Measurements from ENCODE around the gene OR2A5.
"Not testable (repeated sequence)": the region's sequence is repeated elsewhere in the genome, so short reads cannot be mapped to it uniquely, and the experiment has no call there.

OR2A5 gene

GRCh38 chr7:144010821-144011220 lies 37.9 kb upstream of the OR2A5 start:
- no CpG with 5 or more reads among the region's 1 CpG for WGBS (ENCODE audit: extremely low coverage, insufficient coverage, insufficient read length)
- H2BK5ac ChIP-seq (ENCODE audit: low read depth, low read length, poor library complexity), result not testable (repeated sequence)

DNA sequence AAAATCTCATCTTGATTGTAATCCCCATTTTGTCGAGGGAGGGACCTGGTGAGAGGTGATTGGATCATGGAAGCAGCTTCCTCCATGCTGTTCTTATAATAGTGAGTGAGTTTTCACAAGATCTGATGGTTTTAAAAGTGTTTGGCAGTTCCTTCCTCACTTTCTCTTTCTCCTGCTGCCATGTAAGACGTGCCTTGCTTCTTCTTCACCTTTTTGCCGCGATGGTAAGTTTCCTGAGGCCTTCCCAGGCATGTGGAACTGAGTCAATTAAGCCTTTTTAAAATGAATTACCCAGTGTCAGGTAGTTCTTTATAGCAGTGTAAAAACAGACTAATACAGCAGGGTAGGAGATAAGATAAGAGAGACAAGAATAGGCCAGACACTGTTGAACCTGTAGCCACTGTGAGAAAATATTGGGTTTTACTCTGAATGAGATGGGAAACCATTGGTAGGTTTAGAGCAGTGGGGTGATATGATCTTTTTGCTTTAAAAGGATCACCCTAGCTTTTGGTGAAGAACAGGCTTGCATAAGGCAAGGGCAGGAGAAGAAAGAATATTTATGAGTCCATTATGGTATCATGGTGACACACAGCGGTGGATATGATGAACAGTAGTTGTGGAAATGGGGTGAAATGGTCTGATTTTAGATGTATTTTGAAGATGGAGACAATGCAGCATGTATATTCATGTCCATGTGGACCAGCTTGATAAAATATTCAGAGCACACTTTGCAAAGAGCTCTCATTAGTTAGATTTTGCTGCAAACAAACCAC lies 37.1 kb upstream of the OR2A5 start:
- H3K9me3 ChIP-seq (ENCODE audit: insufficient read depth, low read depth, low read length), result peaks cover 5% of the 10 kb centered on the region
- H2AK5ac ChIP-seq (ENCODE audit: low read length), result no peak overlapping the region
- H2BK5ac ChIP-seq (ENCODE audit: low read depth, low read length, poor library complexity), result no peak overlapping the region
- no peak overlapping the region for H2BK120ac ChIP-seq (ENCODE audit: insufficient read depth, low read length, poor library complexity)
- H3K14ac ChIP-seq (ENCODE audit: low read length), result no peak overlapping the region
- H4K12ac ChIP-seq (ENCODE audit: low read depth, low read length), result no peak overlapping the region
- H3K27me3 ChIP-seq (ENCODE audit: insufficient read depth, low read length), result no peaks in the 10 kb centered on the region
- H3K18ac ChIP-seq (ENCODE audit: low read length), result no peak overlapping the region
- no peak overlapping the region for H4K8ac ChIP-seq (ENCODE audit: low read depth, low read length)
- H4K91ac ChIP-seq (ENCODE audit: low read depth, low read length), result no peak overlapping the region
- WGBS (ENCODE audit: extremely low coverage, insufficient coverage, insufficient read length), result no CpG with 5 or more reads among the region's 5 CpGs
- no peak for DNase-seq
- H3K36me3 ChIP-seq (ENCODE audit: control insufficient read depth in 1 of 2, insufficient read depth in 2 of 2, low read length in 2 of 2), result peaks cover 0 to 3% of the 10 kb centered on the region in 2 experiments
- H3K4me2 ChIP-seq (ENCODE audit: low read length), result no peak overlapping the region
- H3K23ac ChIP-seq (ENCODE audit: low read length), result no peak overlapping the region
- no peaks in the 10 kb centered on the region for H3K79me1 ChIP-seq (ENCODE audit: low read length)
- no peak overlapping the region for H2AFZ ChIP-seq (ENCODE audit: insufficient read depth, low read length, poor library complexity)
- no peak overlapping the region for H3K9ac ChIP-seq (ENCODE audit: low read length)
- no peak overlapping the region for H3K27ac ChIP-seq (ENCODE audit: low read depth, low read length)
- H3K79me2 ChIP-seq (ENCODE audit: control insufficient read depth, insufficient read depth, low read length, poor library complexity), result no peaks in the 10 kb centered on the region
- H3K4me1 ChIP-seq (ENCODE audit: control insufficient read depth in 1 of 2, insufficient read depth in 2 of 2, low read length in 2 of 2), result no peaks in the 10 kb centered on the region
- no peak overlapping the region for H3K4me3 ChIP-seq (ENCODE audit: low read depth, low read length)
- H2BK12ac ChIP-seq (ENCODE audit: low read length), result no peak overlapping the region
- H3K4ac ChIP-seq (ENCODE audit: low read depth, low read length), result no peak overlapping the region

More at GRCh38 chr7:144010821-144011220, 37.9 kb upstream of the OR2A5 start:
- not testable (repeated sequence) for DNase-seq; H2BK120ac ChIP-seq (ENCODE audit: insufficient read depth, low read length, poor library complexity); H3K36me3 ChIP-seq (ENCODE audit: control insufficient read depth in 1 of 2, insufficient read depth in 2 of 2, low read length in 2 of 2); H3K27ac ChIP-seq (ENCODE audit: low read depth, low read length); H3K4me3 ChIP-seq (ENCODE audit: low read depth, low read length); H3K18ac ChIP-seq (ENCODE audit: low read length); H2AFZ ChIP-seq (ENCODE audit: insufficient read depth, low read length, poor library complexity); H3K9me3 ChIP-seq (ENCODE audit: insufficient read depth, low read depth, low read length); H2AK5ac ChIP-seq (ENCODE audit: low read length); H3K79me1 ChIP-seq (ENCODE audit: low read length); H3K4ac ChIP-seq (ENCODE audit: low read depth, low read length); H3K79me2 ChIP-seq (ENCODE audit: control insufficient read depth, insufficient read depth, low read length, poor library complexity); H3K23ac ChIP-seq (ENCODE audit: low read length); H4K91ac ChIP-seq (ENCODE audit: low read depth, low read length); H4K12ac ChIP-seq (ENCODE audit: low read depth, low read length); H3K9ac ChIP-seq (ENCODE audit: low read length); H3K27me3 ChIP-seq (ENCODE audit: insufficient read depth, low read length); H4K8ac ChIP-seq (ENCODE audit: low read depth, low read length); H2BK12ac ChIP-seq (ENCODE audit: low read length); H3K14ac ChIP-seq (ENCODE audit: low read length); H3K4me2 ChIP-seq (ENCODE audit: low read length); H3K4me1 ChIP-seq (ENCODE audit: control insufficient read depth in 1 of 2, insufficient read depth in 2 of 2, low read length in 2 of 2)

DNA sequence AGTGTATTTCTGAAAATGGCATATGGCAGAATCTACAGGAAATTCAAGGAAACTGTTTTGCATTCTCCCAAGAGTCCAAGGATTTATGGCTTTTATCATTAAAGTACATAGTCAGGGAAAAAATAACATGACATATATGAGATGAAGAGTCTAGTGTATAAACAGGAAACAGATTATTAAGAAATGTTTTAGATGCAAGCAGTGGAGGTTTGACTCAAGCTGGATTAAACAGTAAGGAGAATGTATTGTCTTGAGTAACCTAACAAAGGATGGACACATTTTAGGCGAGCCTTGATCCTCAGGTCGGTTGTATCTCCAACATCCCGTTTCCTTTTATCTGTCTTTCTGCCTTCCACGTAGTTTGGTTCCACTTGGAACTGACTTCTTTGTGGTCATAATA lies 30.7 kb upstream of the OR2A5 start:
- Histone ChIP-seq H2AFZ (ENCODE audit: insufficient read depth, low read length, poor library complexity) (no peak overlapping the region), H3K14ac (ENCODE audit: low read length) (no peak overlapping the region), H3K27ac (ENCODE audit: low read depth, low read length) (no peak overlapping the region), H3K4ac (ENCODE audit: low read depth, low read length) (no peak overlapping the region), H3K9me3 (ENCODE audit: insufficient read depth, low read depth, low read length) (no peaks in the 10 kb centered on the region), H3K79me2 (ENCODE audit: control insufficient read depth, insufficient read depth, low read length, poor library complexity) (no peaks in the 10 kb centered on the region), H4K91ac (ENCODE audit: low read depth, low read length) (no peak overlapping the region), H3K4me3 (ENCODE audit: low read depth, low read length) (no peak overlapping the region), H3K18ac (ENCODE audit: low read length) (no peak overlapping the region), H3K4me1 (ENCODE audit: control insufficient read depth in 1 of 2, insufficient read depth in 2 of 2, low read length in 2 of 2) (peaks cover 0 to 2% of the 10 kb centered on the region in 2 experiments), H4K12ac (ENCODE audit: low read depth, low read length) (no peak overlapping the region), H3K27me3 (ENCODE audit: insufficient read depth, low read length) (no peaks in the 10 kb centered on the region), H3K23ac (ENCODE audit: low read length) (no peak overlapping the region), H3K4me2 (ENCODE audit: low read length) (no peak overlapping the region), H2AK5ac (ENCODE audit: low read length) (no peak overlapping the region), H2BK5ac (ENCODE audit: low read depth, low read length, poor library complexity) (no peak overlapping the region), H2BK12ac (ENCODE audit: low read length) (no peak overlapping the region), H3K79me1 (ENCODE audit: low read length) (no peaks in the 10 kb centered on the region), H3K36me3 (ENCODE audit: control insufficient read depth in 1 of 2, insufficient read depth in 2 of 2, low read length in 2 of 2) (no peaks in the 10 kb centered on the region), H3K9ac (ENCODE audit: low read length) (no peak overlapping the region), H2BK120ac (ENCODE audit: insufficient read depth, low read length, poor library complexity) (no peak overlapping the region), H4K8ac (ENCODE audit: low read depth, low read length) (no peak overlapping the region)
- WGBS (ENCODE audit: extremely low coverage, insufficient coverage, insufficient read length), result no CpG with 5 or more reads among the region's 4 CpGs
- DNase-seq, result no peak

DNA sequence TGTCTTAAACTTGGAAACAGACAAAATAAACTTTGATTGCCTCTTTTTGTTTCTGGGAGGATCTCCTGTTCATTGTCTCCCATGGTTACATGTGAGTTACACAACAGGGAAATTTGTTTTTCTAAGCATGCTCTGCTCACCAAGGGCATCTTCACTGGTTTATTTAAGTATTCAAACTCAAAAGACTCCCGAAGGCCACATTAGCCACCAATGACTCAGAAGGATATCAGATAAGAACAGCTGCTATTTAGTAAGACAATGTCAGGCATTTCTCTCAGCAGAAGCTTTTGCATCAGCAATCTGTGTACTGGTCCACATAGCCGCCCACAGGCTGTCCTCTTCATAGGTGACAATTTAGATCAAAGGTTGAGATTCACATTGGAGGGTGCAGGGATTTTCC lies 29.3 kb upstream of the OR2A5 start:
- WGBS (ENCODE audit: extremely low coverage, insufficient coverage, insufficient read length), result no CpG with 5 or more reads among the region's 2 CpGs
- H3K9me3 ChIP-seq (ENCODE audit: insufficient read depth, low read depth, low read length), result peaks cover 2% of the 10 kb centered on the region

More for the DNA sequence above, 29.3 kb upstream of the OR2A5 start:
- Histone ChIP-seq H4K8ac (ENCODE audit: low read depth, low read length) (no peak overlapping the region), H3K18ac (ENCODE audit: low read length) (no peak overlapping the region), H4K91ac (ENCODE audit: low read depth, low read length) (no peak overlapping the region), H2AFZ (ENCODE audit: insufficient read depth, low read length, poor library complexity) (no peak overlapping the region), H3K4ac (ENCODE audit: low read depth, low read length) (no peak overlapping the region), H3K4me3 (ENCODE audit: low read depth, low read length) (no peak overlapping the region), H3K79me1 (ENCODE audit: low read length) (no peaks in the 10 kb centered on the region), H3K79me2 (ENCODE audit: control insufficient read depth, insufficient read depth, low read length, poor library complexity) (no peaks in the 10 kb centered on the region), H2BK120ac (ENCODE audit: insufficient read depth, low read length, poor library complexity) (no peak overlapping the region), H3K27ac (ENCODE audit: low read depth, low read length) (no peak overlapping the region), H2AK5ac (ENCODE audit: low read length) (no peak overlapping the region), H4K12ac (ENCODE audit: low read depth, low read length) (no peak overlapping the region), H3K9ac (ENCODE audit: low read length) (no peak overlapping the region), H3K36me3 (ENCODE audit: control insufficient read depth in 1 of 2, insufficient read depth in 2 of 2, low read length in 2 of 2) (no peaks in the 10 kb centered on the region), H2BK12ac (ENCODE audit: low read length) (no peak overlapping the region), H3K23ac (ENCODE audit: low read length) (no peak overlapping the region), H3K27me3 (ENCODE audit: insufficient read depth, low read length) (no peaks in the 10 kb centered on the region), H2BK5ac (ENCODE audit: low read depth, low read length, poor library complexity) (no peak overlapping the region), H3K4me2 (ENCODE audit: low read length) (no peak overlapping the region), H3K4me1 (ENCODE audit: control insufficient read depth in 1 of 2, insufficient read depth in 2 of 2, low read length in 2 of 2) (peaks cover 0 to 2% of the 10 kb centered on the region in 2 experiments), H3K14ac (ENCODE audit: low read length) (no peak overlapping the region)
- DNase-seq, result peak; percentile 84 to 94

Measured in trophoblast cell (in vitro differentiated cells and primary cell).